Endothelial cell of umbilical vein (primary cell): Measurements from ENCODE around the gene LDLRAD3. TPM values are rescaled to one million over a fixed set of nuclear protein-coding genes. Genes with fewer than 3 reads are reported as not detected.

Source experiments
- BruUV-seq: library from RNA; stranded (reverse); fragments of 400-500 nt; replicated peaks from 2 replicates; lab custom pipeline; 2021; lab: Mats Ljungman, UMichigan
- CTCF ChIA-PET: fragments of 300-600, 350-600 bp; sonication (Branson Sonifier 250); formaldehyde crosslinking; loops from one replicate; lab custom pipeline; 2021; ENCODE audit warnings: antibody characterized with exemption, inconsistent platforms; lab: Charles Lee
- POLR2A ChIA-PET: fragments of 300-600, 350-600 bp; sonication (Branson Sonifier 250); formaldehyde crosslinking; loops from one replicate; lab custom pipeline; 2021; ENCODE audit warnings: antibody characterized with exemption, inconsistent platforms; lab: Charles Lee
- DNase-seq: peaks from one replicate; pipeline ENCODE4 v3.0.0-alpha.2; 2011; ENCODE audit warnings: low read depth, low spot score
- FAIRE-seq: peaks from 2 replicates; lab custom pipeline; 2011; peaks lifted over from hg19 to GRCh38; lab: Jason Lieb, UNC
- H2AFZ ChIP-seq: 2 replicates; pipeline ENCODE4 v1.6.0; 2012; ENCODE audit warnings: low read depth, low read length, control low read depth, inconsistent platforms
- H3K27ac ChIP-seq: 2 replicates; pipeline ENCODE4 v1.5.1; 2011; ENCODE audit warnings: low read depth, mild to moderate bottlenecking, control low read depth, low read length, moderate library complexity; ENCODE audit not compliant: insufficient read depth
- H3K27me3 ChIP-seq, 2 experiments: 2 replicates each; pipeline versions ENCODE4 v1.6.0 to v1.6.1; 2011; ENCODE audit warnings: low read length in 2 of 2, mixed read lengths in 1 of 2; ENCODE audit not compliant: control insufficient read depth in 2 of 2, insufficient read depth in 2 of 2
- H3K36me3 ChIP-seq, 2 experiments: 2 replicates in 1 of 2; 3 replicates in 1 of 2; pipeline ENCODE4 v1.5.1; 2011; ENCODE audit warnings: low read length in 2 of 2, mild to moderate bottlenecking in 1 of 2, moderate library complexity in 1 of 2; ENCODE audit not compliant: control insufficient read depth in 2 of 2, insufficient read depth in 2 of 2; ENCODE audit errors: extremely low read depth in 1 of 2
- H3K4me1 ChIP-seq: 3 replicates; pipeline ENCODE4 v1.5.1; 2011; ENCODE audit warnings: mild to moderate bottlenecking, low read length; ENCODE audit not compliant: control insufficient read depth, insufficient read depth; ENCODE audit errors: extremely low read depth
- H3K4me2 ChIP-seq: 2 replicates; pipeline ENCODE4 v1.6.1; 2011; ENCODE audit warnings: low read length, control low read depth, mixed read lengths; ENCODE audit not compliant: insufficient read depth
- H3K4me3 ChIP-seq, 3 experiments: fragments of 200-600 bp in 1 of 3; sonication (generic), shearing (Covaris generic) in 1 of 3; replicated peaks in 1 of 3; 2 replicates each; pipeline ENCODE4 v1.5.1; 2011 to 2016; ENCODE audit warnings: control low read depth in 3 of 3, low read length in 3 of 3, mild to moderate bottlenecking in 2 of 3, inconsistent platforms in 1 of 3, low read depth in 1 of 3, moderate library complexity in 1 of 3; ENCODE audit not compliant: insufficient read depth in 1 of 3
- H3K79me2 ChIP-seq: 2 replicates; pipeline ENCODE4 v1.6.0; 2012; ENCODE audit warnings: low read length, inconsistent platforms; ENCODE audit not compliant: control insufficient read depth, insufficient read depth
- H3K9ac ChIP-seq: replicated peaks from 2 replicates; pipeline ENCODE3; 2011; ENCODE audit warnings: low read length, control low read depth; ENCODE audit not compliant: insufficient read depth; ENCODE audit errors: extremely low read depth
- H3K9me1 ChIP-seq: replicated peaks from 3 replicates; pipeline ENCODE4 v1.6.0; 2011; ENCODE audit warnings: mild to moderate bottlenecking, low read length; ENCODE audit not compliant: control insufficient read depth, insufficient read depth; ENCODE audit errors: extremely low read depth
- H3K9me3 ChIP-seq: replicated peaks from 2 replicates; pipeline ENCODE4 v1.5.1; 2012; ENCODE audit warnings: low read length, inconsistent platforms; ENCODE audit not compliant: control insufficient read depth, insufficient read depth
- H4K20me1 ChIP-seq: replicated peaks from 2 replicates; pipeline ENCODE3; 2011; ENCODE audit warnings: mild to moderate bottlenecking, low read length; ENCODE audit not compliant: control insufficient read depth, insufficient read depth; ENCODE audit errors: extremely low read depth
- CTCF ChIP-seq, 2 donors: IDR thresholded peaks; 1 replicate in 1 of 2; 2 replicates in 1 of 2; pipeline ENCODE4 v1.5.1; 2011; ENCODE audit warnings: low read length in 2 of 2, mild to moderate bottlenecking in 2 of 2, moderate library complexity in 2 of 2, control low read depth in 1 of 2, inconsistent platforms in 1 of 2, low read depth in 1 of 2; ENCODE audit not compliant: insufficient read depth in 1 of 2; ENCODE audit errors: extremely low read depth in 1 of 2
- EZH2 ChIP-seq: IDR thresholded peaks from 2 replicates; pipeline ENCODE4 v1.6.1; 2012; ENCODE audit warnings: borderline replicate concordance, low read depth, mild to moderate bottlenecking, moderate library complexity, low read length, inconsistent platforms; ENCODE audit not compliant: severe bottlenecking
- FOS ChIP-seq: IDR thresholded peaks from 2 replicates; pipeline ENCODE4 v1.6.1; 2011; ENCODE audit warnings: mild to moderate bottlenecking, low read length, moderate library complexity, borderline replicate concordance; ENCODE audit not compliant: insufficient read depth
- GATA2 ChIP-seq: IDR thresholded peaks from 2 replicates; pipeline ENCODE4 v1.7.0; 2011; ENCODE audit warnings: low read depth, mild to moderate bottlenecking, moderate library complexity, mixed read lengths, low read length; ENCODE audit not compliant: insufficient read length, insufficient read depth
- JUN ChIP-seq: IDR thresholded peaks from 2 replicates; pipeline ENCODE4 v1.6.1; 2011; ENCODE audit warnings: borderline replicate concordance, low read depth; ENCODE audit not compliant: insufficient read length, insufficient read depth
- MYC ChIP-seq: IDR thresholded peaks from one replicate; pipeline ENCODE4 v1.6.1; 2011; ENCODE audit warnings: mild to moderate bottlenecking, low read depth, low read length
- POLR2A ChIP-seq: IDR thresholded peaks from 2 replicates; pipeline ENCODE4 v1.6.1; 2012; ENCODE audit warnings: low read depth, mild to moderate bottlenecking, control low read depth, low read length
- POLR2AphosphoS5 ChIP-seq: IDR thresholded peaks from 2 replicates; pipeline ENCODE4 v1.6.1; 2012; ENCODE audit warnings: low read depth, mild to moderate bottlenecking, control low read depth, low read length, moderate library complexity; ENCODE audit not compliant: insufficient read depth
- dilution Hi-C: fragments of 300-500 bp; cut with MboI; formaldehyde crosslinking; loops from one replicate; pipeline ENCODE4 v1.15.0; 2019; ENCODE audit warnings: low sequenced_read_pairs; ENCODE audit not compliant: extremely low pct_ligation_motif_present
- intact Hi-C: fragments of 100-400 bp; cut with micrococcal nuclease; formaldehyde crosslinking; loops from one replicate; pipeline ENCODE4 v1.10.0; 2022
- polyA plus RNA-seq, 4 experiments: library from polyadenylated mRNA; depleted of rRNA in 3 of 4; stranded (reverse) in 3 of 4; unstranded in 1 of 4; fragments of >200 nt; gene quantifications; 2 replicates each; pipeline versions ENCODE4 v1.2.1 to v1.2.3, GENCODE V29; 2011 to 2012; ENCODE audit warnings: missing spikeins in 1 of 4
- total RNA-seq: library from RNA; stranded (reverse); gene quantifications from 2 replicates; pipeline ENCODE4 v1.2.3, GENCODE V29; 2021
- TF ChIP-seq, protein P1 (sequence below): IDR thresholded peaks from 2 replicates; pipeline ENCODE4 v1.6.1; 2011; ENCODE audit not compliant: insufficient read depth, insufficient read length

The LDLRAD3 gene
- total and polyA plus RNA-seq, 2 donors (not counting 3 experiments of a cell fraction or from before 2014, with no cell fraction given), result 17.9 to 25.1 TPM

GRCh38 chr11:36102868-36103267 is 159.0 kb downstream of the LDLRAD3 start:
- FAIRE-seq (no peak), DNase-seq (no peak)
- no peak overlapping the region for H3K9ac ChIP-seq
- no peaks in the 10 kb centered on the region for H3K79me2 ChIP-seq
- ChIA-PET POLR2A (no interaction called here), CTCF (no interaction called here)
- no peaks in the 10 kb centered on the region for H3K36me3 ChIP-seq
- H3K9me1 ChIP-seq, result no peaks in the 10 kb centered on the region
- no peak overlapping the region for H3K4me2 ChIP-seq
- no peaks in the 10 kb centered on the region for H4K20me1 ChIP-seq
- no peak overlapping the region for H3K27ac ChIP-seq
- no TSS peak for BruUV-seq
- H2AFZ ChIP-seq, result no peak overlapping the region
- dilution Hi-C loops, result no loop called here
- no peaks in the 10 kb centered on the region for H3K9me3 ChIP-seq
- intact Hi-C loops, result no loop called here
- H3K4me1 ChIP-seq, result peaks cover 12% of the 10 kb centered on the region
- H3K4me3 ChIP-seq, result no peak overlapping the region
- H3K27me3 ChIP-seq, result no peaks in the 10 kb centered on the region
- TF ChIP-seq FOS (no peak), POLR2AphosphoS5 (no peak), JUN (no peak), EZH2 (no peak), POLR2A (no peak), MYC (no peak), CTCF (IDR thresholded peaks at IDR 0.05; ENCODE audit: extremely low read depth in 1 of 2, insufficient read depth in 1 of 2, low read depth in 1 of 2, low read length in 2 of 2) (no peak), GATA2 (no peak)
- TF ChIP-seq, protein P1, sequence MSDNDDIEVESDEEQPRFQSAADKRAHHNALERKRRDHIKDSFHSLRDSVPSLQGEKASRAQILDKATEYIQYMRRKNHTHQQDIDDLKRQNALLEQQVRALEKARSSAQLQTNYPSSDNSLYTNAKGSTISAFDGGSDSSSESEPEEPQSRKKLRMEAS, result no peak
